AG04450 (cell line): ENCODE data around the gene PITPNB. TPM values are rescaled to one million over a fixed set of nuclear protein-coding genes. Genes with fewer than 3 reads are reported as not detected.

Source experiments
- CTCF ChIA-PET: fragments of 300-600, 350-600 bp; formaldehyde crosslinking; extraction: SDS; loops from one replicate; lab custom pipeline; 2022; ENCODE audit warnings: antibody characterized with exemption, inconsistent platforms; lab: Charles Lee
- POLR2A ChIA-PET: fragments of 350-600 bp; formaldehyde crosslinking; extraction: SDS; loops from one replicate; lab custom pipeline; 2021; ENCODE audit warnings: antibody characterized with exemption, inconsistent platforms; lab: Yijun Ruan, JAX
- DNase-seq: peaks from one replicate; pipeline ENCODE4 v3.0.0-alpha.2; 2011; ENCODE audit warnings: low read depth, low spot score
- H3K27ac ChIP-seq: one replicate; pipeline ENCODE4 v1.5.1; 2012; ENCODE audit warnings: low read depth, low read length, control low read depth
- H3K27me3 ChIP-seq: one replicate; pipeline ENCODE4 v1.6.0; 2012; ENCODE audit warnings: low read length; ENCODE audit not compliant: control insufficient read depth, insufficient read depth
- H3K4me3 ChIP-seq: 2 replicates; pipeline ENCODE4 v1.5.1; 2011; ENCODE audit warnings: mild to moderate bottlenecking, low read depth, low read length, control low read depth
- H3K9me3 ChIP-seq: 2 replicates; pipeline ENCODE4 v1.5.1; 2012; ENCODE audit warnings: low read length; ENCODE audit not compliant: control insufficient read depth, insufficient read depth
- polyA plus RNA-seq: library from polyadenylated mRNA; depleted of rRNA; stranded (reverse); fragments of >200 nt; gene quantifications from 2 replicates; pipeline ENCODE4 v1.2.3, GENCODE V29; 2011
- TF ChIP-seq, protein P1 (sequence below): IDR thresholded peaks from 2 replicates; pipeline ENCODE4 v1.5.1; 2011; ENCODE audit warnings: low read depth, low read length, control low read depth, inconsistent platforms

PITPNB gene
- polyA plus RNA-seq, 1 experiment: 119 TPM

DNA sequence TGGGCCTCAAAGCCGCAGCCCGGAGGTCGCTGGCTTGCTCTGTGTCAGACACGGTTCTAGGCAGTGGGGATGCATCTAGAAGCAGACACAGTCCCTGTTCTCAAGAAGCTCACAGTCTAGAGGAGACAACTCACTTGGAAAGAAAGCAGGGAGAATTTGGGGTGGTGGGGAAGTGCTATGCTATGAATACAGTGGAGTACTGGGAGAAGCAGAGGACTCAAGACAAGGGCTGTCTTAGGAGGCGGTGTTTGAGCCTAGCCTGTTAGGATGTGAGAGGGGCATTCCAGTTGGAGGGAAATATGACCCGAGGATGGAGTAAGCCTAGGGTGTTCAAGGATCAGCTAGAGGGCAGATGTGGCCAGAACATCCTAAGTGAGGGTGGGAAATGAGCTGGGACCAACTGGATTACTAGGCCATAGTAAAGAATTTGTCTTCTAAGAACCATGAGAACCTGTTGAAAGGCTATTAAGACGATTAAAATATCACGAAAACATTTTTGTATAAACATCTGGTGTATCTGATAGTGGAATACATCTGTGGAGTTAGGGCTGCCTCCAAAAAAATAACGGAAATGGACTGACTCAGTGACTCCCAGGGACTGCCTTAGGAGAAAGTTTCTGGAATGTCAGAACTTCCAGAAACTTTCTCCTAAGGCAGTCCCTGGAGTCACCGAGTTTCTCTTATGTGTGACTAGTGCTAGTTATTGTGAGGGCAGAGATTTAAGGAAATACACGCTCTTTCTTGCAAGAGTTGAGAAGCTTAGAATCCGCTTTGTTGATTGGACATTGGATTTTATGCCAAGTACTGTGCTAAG is 1.1 kb upstream of the PITPNB start:
- CTCF ChIA-PET: interaction anchor here (0.9 to 1.4 kb wide), 4 partner anchors 10 to 36 kb away, joined by 3 to 4 read pairs (median 3); no protein-coding TSS in a partner anchor
- no peak for DNase-seq
- H3K9me3 ChIP-seq: peaks cover 3% of the 10 kb centered on the region; the same call in 1 of the 2 replicates
- no peaks in the 10 kb centered on the region for H3K27me3 ChIP-seq
- peak overlapping the region; percentile 97 for H3K27ac ChIP-seq
- TF ChIP-seq, protein P1, sequence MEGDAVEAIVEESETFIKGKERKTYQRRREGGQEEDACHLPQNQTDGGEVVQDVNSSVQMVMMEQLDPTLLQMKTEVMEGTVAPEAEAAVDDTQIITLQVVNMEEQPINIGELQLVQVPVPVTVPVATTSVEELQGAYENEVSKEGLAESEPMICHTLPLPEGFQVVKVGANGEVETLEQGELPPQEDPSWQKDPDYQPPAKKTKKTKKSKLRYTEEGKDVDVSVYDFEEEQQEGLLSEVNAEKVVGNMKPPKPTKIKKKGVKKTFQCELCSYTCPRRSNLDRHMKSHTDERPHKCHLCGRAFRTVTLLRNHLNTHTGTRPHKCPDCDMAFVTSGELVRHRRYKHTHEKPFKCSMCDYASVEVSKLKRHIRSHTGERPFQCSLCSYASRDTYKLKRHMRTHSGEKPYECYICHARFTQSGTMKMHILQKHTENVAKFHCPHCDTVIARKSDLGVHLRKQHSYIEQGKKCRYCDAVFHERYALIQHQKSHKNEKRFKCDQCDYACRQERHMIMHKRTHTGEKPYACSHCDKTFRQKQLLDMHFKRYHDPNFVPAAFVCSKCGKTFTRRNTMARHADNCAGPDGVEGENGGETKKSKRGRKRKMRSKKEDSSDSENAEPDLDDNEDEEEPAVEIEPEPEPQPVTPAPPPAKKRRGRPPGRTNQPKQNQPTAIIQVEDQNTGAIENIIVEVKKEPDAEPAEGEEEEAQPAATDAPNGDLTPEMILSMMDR: peak; percentile 30
- H3K4me3 ChIP-seq: peak overlapping the region; percentile 83
- POLR2A ChIA-PET: interaction anchor here (1.2 to 2.4 kb wide), 2 partner anchors 35 to 52 kb away, joined by 7 to 17 read pairs; no protein-coding TSS in a partner anchor

- CTCF ChIA-PET: interaction anchor here (0.5 to 1.4 kb wide), 2 partner anchors 16 to 37 kb away, joined by 3 read pairs; no protein-coding TSS in a partner anchor
- TF ChIP-seq, protein P1: no peak
- Histone ChIP-seq H3K27ac (peak overlapping the region; percentile 77), H3K4me3 (peak overlapping the region; percentile 90), H3K27me3 (no peaks in the 10 kb centered on the region), H3K9me3 (peaks cover 3% of the 10 kb centered on the region; the same call in 1 of the 2 replicates)
- POLR2A ChIA-PET: interaction anchor here (0.5 to 2.4 kb wide), 9 partner anchors 12 to 1114 kb away, joined by 3 to 17 read pairs (median 4); partner anchors contain the start of gene XBP1
- no peak for DNase-seq
Measured at GRCh38 chr22:27918341-27919221, 475 bp downstream of the PITPNB start.

DNA sequence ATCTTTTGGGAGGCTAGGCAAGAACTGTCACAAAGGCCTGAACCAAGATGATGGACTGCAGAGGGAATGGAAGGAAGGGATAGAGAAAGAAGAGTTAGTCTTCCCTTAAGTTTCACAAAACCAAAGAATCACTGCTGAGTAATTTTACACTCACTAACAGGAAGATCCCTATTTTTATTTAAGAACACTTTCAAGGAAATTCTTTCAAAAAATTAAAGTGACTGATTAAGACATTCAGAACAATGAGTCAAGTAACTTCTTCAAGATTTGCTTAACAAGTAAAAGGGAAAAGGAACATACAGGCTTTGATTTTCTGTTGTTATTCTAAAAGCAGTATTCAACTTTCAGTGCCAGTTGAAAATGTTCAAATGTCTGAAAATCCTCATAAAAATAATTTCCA is 3.1 kb downstream of the PITPNB start:
- no peak for DNase-seq
- H3K4me3 ChIP-seq: peak overlapping the region; percentile 38
- H3K9me3 ChIP-seq: peaks cover 3% of the 10 kb centered on the region; the same call in 1 of the 2 replicates
- no peak overlapping the region for H3K27ac ChIP-seq
- ChIA-PET POLR2A (no interaction called here), CTCF (interaction anchor here (1.0 kb wide), 1 partner anchor 103 kb away, joined by 3 read pairs; no protein-coding TSS in a partner anchor)
- no peaks in the 10 kb centered on the region for H3K27me3 ChIP-seq
- TF ChIP-seq, protein P1: no peak

DNA sequence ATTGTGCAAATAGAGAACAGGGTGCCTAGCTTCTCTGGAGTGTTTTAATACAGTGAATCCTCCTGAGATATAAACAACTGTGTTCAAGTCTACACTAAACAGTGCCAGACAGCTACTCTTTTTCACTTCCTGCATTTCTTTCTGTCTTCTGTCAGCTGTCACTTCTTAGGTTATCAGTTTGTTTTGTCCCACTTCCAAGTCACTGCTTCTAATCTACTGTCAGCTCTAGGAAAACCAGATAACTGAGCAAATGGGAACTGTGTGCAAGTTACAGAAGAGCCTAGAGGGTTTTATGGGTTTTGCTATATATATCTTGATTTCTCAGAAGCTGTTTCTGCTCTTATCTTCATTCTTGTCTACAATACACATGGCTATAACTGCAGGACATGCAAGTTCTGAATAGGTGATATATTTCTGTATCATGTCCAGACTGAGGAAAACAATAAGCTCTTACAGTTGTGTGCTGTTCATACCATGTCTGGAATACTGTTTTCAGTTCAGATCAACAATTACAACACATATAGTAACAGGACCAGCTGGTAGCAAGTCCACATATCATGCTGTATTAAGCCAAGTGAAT is 5.8 kb downstream of the PITPNB start:
- DNase-seq: no peak
- Histone ChIP-seq H3K27ac (no peak overlapping the region), H3K27me3 (no peaks in the 10 kb centered on the region), H3K4me3 (no peak overlapping the region), H3K9me3 (no peaks in the 10 kb centered on the region)
- ChIA-PET CTCF (interaction anchor here (0.6 to 1.8 kb wide), 3 partner anchors 27 to 49 kb away, joined by 3 to 7 read pairs (median 4); no protein-coding TSS in a partner anchor), POLR2A (no interaction called here)
- TF ChIP-seq, protein P1: no peak
